ENCODE measurements around the gene VASP.

The VASP gene

GRCh38 chr19:45517641-45518468, 10.6 kb downstream of the VASP start:
- DNase-seq = no peak

- no peak for DNase-seq
These were observed 11.2 kb downstream of the VASP start for GRCh38 chr19:45518469-45518826.

GRCh38 chr19:45522010-45522941, 15.0 kb downstream of the VASP start:
- no peak for DNase-seq

- DNase-seq = no peak
These were observed 16.5 kb downstream of the VASP start for GRCh38 chr19:45523642-45524256.

- no peak for DNase-seq
These were observed 17.4 kb downstream of the VASP start for GRCh38 chr19:45524575-45525129.

GRCh38 chr19:45526143-45526542, 18.9 kb downstream of the VASP start:
- DNase-seq = no peak

- no peak for DNase-seq
These were observed 19.7 kb downstream of the VASP start for GRCh38 chr19:45526971-45527370.

- no peak for DNase-seq
These were observed 20.5 kb downstream of the VASP start for GRCh38 chr19:45527731-45528130.

GRCh38 chr19:45528149-45528743, 21.0 kb downstream of the VASP start:
- no peak for DNase-seq

GRCh38 chr19:45528744-45529419, 21.6 kb downstream of the VASP start:
- DNase-seq = no peak

- no peak for DNase-seq
These were observed 22.1 kb downstream of the VASP start for GRCh38 chr19:45529420-45529785.

GRCh38 chr19:45531349-45531748, 24.1 kb downstream of the VASP start:
- no peak for DNase-seq

GRCh38 chr19:45539459-45539858, 32.2 kb downstream of the VASP start:
- DNase-seq = no peak

GRCh38 chr19:45542234-45542668, 35.0 kb downstream of the VASP start:
- DNase-seq = no peak

GRCh38 chr19:45547211-45547770, 40.0 kb downstream of the VASP start:
- no peak for DNase-seq

- no peak for DNase-seq
These were observed 40.8 kb downstream of the VASP start for GRCh38 chr19:45547965-45548609.

- no peak for DNase-seq
These were observed 46.2 kb downstream of the VASP start for GRCh38 chr19:45553464-45553863.

GRCh38 chr19:45554481-45554880, 47.2 kb downstream of the VASP start:
- no peak for DNase-seq

- no peak for DNase-seq
These were observed 49.6 kb downstream of the VASP start for GRCh38 chr19:45556835-45557234.

GRCh38 chr19:45558399-45558878, 51.2 kb downstream of the VASP start:
- DNase-seq = no peak

- no peak for DNase-seq
These were observed 52.8 kb downstream of the VASP start for GRCh38 chr19:45560038-45560437.
